Stimulated activated CD4-positive, alpha-beta T cell treated with anti-CD3 and anti-CD28 coated beads, Interleukin-4, amount 100 ng/mL, for 24 hours (primary cell): Measurements from ENCODE around the gene TMEM97.

Experiments
- DNase-seq: peaks from one replicate; pipeline ENCODE4 v3.0.0-alpha.2; 2020

TMEM97 gene

DNA sequence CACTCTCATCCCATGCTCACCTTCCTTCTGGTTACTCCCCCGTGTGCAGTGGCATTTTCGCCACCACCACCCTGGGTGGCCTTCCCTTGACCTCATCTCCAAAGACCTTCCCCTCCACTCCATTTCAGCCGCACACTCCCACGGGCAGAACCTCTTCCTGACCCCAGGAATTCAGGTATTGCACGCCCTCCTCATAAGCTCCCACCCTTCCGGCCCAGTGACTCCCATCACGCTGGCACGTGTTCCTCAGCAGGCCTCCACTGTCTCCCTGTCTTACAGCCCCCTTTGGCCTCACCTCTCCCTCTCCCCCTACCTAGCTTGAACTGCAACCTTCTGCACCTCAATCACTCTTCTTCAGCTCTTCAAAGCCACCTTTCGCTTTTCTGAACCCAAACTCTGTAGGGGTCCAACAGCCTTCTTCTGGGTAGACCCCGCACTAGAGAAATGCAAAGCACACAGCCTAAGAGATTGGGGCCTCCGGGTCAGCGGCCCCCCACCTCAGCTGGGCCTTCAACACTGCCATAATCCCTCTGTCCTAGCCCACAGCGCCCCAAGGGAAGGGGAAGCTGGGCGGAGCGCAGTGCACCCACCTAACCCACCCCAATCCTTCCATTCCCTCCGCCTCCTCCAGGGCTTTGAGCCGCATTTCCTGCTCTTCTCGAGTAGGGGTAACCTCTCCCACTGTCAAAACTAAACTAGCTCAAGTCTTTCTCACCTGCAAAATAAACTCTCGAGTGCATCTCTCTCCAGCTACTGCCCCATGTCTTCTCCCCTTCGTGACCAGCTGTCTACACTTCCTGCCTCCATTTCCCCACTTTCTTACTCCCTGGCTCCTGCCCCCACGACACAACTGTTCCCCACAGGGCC is 1.7 kb upstream of the TMEM97 start:
- no peak for DNase-seq

- no peak for DNase-seq
Observed at GRCh38 chr17:28317966-28318758, 838 bp upstream of the TMEM97 start.

GRCh38 chr17:28319598-28319935 is 567 bp downstream of the TMEM97 start:
- DNase-seq = no peak

- DNase-seq = no peak
Observed at GRCh38 chr17:28320215-28321061, 1.4 kb downstream of the TMEM97 start.

- no peak for DNase-seq
Observed at GRCh38 chr17:28324267-28324745, 5.3 kb downstream of the TMEM97 start.

DNA sequence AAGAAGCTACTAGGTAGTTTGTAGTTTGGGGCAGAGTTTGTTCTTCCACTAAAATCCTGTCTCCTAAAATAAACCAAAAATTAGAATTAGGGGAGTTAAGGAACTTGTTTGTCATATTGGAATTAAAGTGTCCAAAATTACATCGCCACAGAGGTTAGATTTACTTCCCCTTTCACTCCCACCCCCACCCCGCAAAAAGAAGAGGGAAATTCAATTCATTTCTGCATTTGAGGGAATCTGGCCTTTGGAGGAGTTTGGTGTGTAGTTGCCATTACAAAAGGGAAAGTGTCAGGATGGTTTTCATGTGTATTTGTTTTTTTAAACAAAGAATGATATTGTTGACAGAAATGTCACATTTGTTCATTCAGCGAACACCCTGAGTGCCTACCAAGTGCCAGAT is 5.8 kb downstream of the TMEM97 start:
- DNase-seq = no peak

DNA sequence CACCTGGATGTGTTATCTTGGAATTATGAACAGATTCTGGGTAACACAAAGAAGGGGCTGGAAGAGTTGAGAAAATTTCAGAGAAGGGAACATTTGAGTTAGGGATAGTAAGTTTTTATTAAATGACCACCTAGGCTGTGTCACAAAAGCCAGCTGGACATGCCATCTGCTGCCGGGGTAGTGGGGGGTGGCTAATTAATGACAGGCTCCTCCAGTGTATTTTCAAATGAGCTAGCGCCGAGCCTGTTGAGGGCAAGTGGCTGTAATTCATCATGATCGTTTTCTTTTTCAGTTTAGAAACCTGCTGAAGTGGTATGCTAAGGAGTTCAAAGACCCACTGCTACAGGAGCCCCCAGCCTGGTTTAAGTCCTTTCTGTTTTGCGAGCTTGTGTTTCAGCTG is 6.2 kb downstream of the TMEM97 start:
- DNase-seq = no peak

DNA sequence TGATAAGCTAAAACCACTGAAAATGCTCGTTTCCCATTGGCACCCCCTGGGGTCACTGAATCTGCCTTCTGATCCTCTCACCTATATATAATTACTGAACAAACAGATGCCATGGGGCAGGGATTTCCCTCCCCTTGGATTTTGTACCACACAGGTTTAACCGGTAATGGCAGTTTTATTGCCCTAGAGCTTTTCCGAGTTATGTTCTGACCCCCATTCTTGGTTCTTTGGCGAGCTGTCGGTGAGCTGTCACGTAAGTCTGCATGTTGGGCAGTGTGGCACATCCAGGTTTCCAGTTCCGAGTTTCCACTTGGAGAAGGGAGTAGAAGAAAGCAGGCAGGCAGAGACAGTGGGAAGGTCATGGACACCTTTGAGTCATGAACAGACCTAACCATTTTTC is 7.1 kb downstream of the TMEM97 start:
- no peak for DNase-seq

DNA sequence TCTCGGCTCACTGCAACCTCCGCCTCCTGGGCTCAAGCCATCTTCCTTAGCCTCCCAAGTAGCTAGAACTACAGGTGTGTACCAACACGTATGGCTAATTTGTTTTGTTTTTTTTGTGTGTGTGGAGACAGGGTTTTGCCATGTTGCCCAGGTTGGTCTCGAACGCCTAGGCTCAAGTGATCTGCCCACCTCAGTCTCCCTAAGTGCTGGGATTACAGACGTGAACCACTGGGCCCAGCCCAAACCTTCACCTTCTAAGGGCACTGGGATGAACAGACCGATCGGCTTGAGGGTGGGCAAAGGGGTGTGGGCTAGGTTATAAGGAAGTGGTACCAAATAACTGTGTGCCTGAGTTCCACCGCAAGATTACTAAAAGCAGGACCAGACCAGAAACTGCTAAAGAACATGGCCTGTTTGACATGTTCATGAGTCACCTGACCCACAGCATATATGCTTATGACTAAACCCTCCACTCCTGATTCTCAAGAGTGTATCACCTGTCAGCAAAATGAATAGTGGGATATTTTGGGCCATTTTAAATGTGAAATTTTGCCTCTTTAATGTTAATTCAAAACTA is 8.1 kb downstream of the TMEM97 start:
- peak; percentile 42 for DNase-seq

DNA sequence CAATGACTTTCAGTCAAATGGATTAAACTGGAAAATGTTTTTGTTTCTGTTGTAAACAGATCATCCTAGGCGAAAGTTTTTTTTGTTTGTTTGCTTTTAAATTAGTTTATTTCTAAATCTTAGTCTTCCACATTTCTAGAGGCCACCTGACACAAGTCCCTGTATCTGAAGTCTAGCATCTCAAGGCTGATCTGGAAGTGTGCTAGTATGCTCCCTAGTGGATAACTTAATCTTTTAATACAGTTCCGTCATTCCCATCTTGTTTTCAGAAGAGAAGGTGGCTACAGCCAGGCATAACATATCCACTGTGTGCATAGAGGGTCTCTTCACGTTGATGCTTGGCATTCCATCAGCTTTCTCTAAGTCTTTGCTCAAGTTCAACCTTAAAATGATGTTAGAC is 8.7 kb downstream of the TMEM97 start:
- no peak for DNase-seq

DNA sequence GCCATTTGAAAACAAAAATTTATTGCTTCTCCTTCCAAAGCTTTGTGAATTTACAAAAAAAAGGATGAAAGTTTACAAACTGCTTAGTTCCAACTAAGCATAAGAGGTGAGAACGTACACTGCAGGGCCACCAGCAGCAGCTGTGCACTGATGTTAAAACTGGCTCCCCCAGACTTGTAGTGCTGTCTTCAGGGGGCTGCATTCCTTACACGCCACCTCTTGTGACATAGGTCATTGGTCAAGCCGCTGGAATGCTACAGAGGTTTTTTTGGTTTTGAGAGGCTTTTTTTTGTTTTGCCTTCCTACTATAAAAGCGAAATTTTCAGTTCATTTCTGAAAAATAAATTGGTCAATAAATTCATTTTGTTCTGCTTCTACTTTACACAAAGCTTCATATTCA is 9.3 kb downstream of the TMEM97 start:
- no peak for DNase-seq

DNA sequence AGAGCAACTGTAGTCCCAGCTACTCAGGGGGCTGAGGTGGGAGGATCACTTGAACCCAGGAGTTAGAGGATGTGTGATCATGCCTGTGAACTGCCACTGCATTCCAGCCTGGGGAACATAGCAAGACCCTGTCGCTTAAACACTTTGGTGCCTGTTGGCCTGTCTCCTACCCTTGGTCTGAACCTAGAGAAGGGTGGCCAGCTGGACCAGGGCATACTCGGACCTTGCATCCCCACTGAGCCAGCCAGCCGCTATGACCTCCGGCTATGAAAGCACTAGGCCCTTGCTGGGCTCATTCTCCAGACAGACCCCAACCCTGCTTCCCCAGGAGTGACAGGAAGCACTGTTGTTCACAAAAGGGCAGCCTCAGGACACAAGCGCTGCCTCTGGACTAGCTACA is 11.7 kb downstream of the TMEM97 start:
- no peak for DNase-seq

GRCh38 chr17:28331891-28332420 is 13.0 kb downstream of the TMEM97 start:
- no peak for DNase-seq

- no peak for DNase-seq
Observed at GRCh38 chr17:28333083-28333746, 14.2 kb downstream of the TMEM97 start.

DNA sequence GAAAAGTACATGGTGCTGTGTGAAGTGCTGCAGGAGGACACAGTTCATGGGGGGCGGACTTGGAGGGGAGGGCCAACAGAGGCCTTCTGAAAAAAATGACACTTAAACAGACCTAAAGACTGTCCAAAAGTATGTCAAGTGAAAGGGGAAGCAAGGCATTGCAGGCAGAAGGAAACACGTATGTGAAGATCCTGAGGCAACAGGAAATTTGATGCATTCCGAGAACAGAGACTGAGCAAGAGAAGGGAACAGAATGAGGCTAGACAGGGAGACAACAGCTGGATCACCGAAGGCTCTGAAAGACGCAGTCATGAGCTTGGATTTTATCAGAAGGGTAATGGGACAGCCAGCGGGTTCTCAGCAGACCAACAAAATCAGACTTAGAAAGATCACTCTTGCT is 15.2 kb downstream of the TMEM97 start:
- no peak for DNase-seq

GRCh38 chr17:28334666-28335200 is 15.7 kb downstream of the TMEM97 start:
- no peak for DNase-seq

- peak; percentile 98 for DNase-seq
Observed at GRCh38 chr17:28335201-28335958, 16.4 kb downstream of the TMEM97 start, which contains the start of the genes IFT20 and TNFAIP1. TSS of gene IFT20 (minus strand) at chr17:28335472. CDS start at chr17:28331985, 3,487 bp downstream. TSS of gene TNFAIP1 (plus strand) at chr17:28335761. CDS start at chr17:28339522, 3,761 bp downstream.

DNA sequence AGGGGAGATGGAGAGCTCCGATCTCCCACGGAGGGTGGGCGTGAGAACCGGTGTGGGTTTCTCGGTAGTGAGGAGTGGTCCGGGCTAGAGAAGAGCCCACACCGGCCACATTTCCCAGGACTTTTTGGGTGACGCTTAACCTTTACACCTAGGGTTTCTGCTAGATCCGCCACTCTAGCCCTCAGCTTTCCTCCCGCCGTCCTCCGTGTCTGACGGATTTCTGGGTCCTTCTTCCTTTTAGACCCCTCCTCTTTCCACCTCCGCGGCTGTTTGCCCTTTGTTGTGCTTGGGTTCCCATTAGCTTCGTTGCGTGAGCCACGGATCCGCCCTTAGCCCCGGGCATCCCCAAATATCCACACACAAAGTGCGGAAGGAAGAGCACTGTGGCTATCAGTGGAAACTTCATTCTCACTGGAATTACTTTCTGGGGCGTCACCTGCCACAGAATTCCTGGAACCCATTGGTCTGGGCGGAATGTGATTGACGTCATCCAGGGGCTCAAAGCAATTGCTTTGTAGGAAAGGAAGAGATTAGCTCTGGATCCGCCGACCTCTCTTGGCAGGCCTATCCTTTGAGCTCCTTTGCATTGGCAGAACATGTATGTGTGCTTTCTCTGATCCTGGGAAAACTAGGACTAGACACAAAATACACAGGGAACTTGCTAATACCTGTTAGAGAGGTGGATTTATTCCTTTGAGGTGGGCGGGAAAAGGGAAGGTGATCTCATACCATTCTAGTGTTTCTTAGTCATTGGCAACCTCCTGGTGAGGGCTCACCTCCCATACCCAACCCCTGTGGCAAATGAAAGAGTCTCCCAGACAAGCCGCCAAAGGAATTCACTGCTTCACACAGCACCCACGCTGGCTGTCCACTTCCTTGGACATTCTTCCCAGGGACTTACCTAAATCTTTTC is 17.2 kb downstream of the TMEM97 start:
- DNase-seq = peak; percentile 35

DNA sequence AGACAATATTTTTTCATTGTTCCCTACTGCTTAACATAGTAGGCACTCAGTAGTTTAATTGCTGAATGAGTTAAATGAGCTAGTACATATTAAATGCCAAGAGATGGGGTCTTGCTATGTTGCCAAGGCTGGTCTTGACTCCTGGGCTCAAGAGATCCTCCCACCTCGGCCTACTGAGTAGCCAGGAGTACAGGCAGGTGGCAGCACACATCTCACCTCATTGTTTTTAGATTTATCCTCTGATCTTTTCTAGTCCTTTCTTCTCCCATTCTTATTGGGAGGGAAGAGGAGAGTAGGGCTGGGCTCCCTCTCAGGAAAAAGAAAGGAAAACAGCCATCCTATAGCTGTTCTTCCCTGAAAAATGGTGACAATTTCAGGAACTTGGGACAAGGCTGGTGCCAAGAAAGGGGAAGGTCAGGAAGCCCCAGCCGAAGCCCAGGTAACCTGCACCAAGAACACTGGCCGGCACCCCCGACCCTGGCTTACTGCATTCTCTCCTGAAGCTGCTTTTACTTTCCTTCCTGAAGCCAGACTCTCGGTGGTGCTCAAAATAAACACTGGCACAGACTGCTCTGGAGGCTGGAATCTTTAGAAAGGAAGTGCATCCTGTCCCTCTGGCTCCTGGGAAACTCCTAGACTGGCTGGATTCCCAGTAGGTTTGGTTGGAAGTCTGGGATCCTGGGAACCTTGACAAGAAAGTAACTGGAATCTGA is 19.2 kb downstream of the TMEM97 start:
- DNase-seq = no peak
